Measurements from ENCODE around the gene TRAF3. TPM values are rescaled to one million over a fixed set of nuclear protein-coding genes. Genes with fewer than 3 reads are reported as not detected.

Gene TRAF3
- total RNA-seq, 2 experiments from 2014 or later = 39.1 to 40.2 TPM

DNA sequence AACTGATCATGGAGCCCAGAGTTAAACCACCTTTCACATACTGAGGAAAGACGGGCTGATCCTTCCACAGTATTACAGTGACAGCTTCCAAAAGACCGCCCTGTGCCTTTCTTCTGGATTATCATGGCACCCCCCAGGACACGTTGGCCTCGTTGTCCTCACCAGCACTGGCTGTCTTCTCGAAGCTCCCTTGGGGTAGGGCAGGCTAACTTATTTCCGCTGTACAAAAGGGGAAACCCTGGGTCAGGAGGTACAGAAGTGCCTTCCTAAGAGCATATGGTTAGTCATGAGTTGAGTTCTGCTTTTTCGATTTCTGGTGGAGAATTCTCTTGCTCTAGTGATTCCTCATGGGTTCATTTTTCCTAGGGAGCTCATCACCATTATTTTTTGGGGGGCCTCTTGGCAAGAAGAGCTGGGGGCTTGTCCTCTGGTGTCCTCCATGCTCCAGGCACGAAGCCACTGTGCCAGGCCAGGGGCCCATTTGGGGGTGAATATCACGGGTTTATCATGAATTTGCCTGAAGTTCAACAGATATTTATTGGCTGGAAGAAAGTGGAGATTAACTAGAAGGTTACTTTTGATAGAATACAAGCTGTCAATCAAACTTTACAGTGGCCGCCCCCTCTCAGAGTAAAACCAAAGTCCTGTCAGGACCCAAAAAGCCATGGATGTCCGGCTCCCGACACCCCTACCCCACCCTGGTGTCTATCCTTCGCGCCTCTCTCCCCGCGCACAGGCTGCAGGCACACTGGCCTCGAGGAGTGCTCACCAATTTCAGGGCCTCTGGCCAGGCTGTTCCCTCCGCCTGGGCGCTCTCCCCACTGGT, 8.8 kb upstream of the TRAF3 start:
- ChIA-PET CTCF (no interaction called here), POLR2A (interaction anchor here (0.5 to 0.7 kb wide), 2 partner anchors 10 to 180 kb away, joined by 3 read pairs; no protein-coding TSS in a partner anchor)
- Mint-ChIP-seq H3K9me3 (no peaks in the 10 kb centered on the region), H3K4me1 (ENCODE audit: low read depth) (peaks cover 10% of the 10 kb centered on the region), H3K27me3 (no peaks in the 10 kb centered on the region), H3K4me3 (no peak overlapping the region), H3K27ac (no peak overlapping the region), H3K36me3 (ENCODE audit: low read depth) (no peaks in the 10 kb centered on the region)
- intact Hi-C loops (cut with micrococcal nuclease) = no loop called here
- TF ChIP-seq, protein P1, sequence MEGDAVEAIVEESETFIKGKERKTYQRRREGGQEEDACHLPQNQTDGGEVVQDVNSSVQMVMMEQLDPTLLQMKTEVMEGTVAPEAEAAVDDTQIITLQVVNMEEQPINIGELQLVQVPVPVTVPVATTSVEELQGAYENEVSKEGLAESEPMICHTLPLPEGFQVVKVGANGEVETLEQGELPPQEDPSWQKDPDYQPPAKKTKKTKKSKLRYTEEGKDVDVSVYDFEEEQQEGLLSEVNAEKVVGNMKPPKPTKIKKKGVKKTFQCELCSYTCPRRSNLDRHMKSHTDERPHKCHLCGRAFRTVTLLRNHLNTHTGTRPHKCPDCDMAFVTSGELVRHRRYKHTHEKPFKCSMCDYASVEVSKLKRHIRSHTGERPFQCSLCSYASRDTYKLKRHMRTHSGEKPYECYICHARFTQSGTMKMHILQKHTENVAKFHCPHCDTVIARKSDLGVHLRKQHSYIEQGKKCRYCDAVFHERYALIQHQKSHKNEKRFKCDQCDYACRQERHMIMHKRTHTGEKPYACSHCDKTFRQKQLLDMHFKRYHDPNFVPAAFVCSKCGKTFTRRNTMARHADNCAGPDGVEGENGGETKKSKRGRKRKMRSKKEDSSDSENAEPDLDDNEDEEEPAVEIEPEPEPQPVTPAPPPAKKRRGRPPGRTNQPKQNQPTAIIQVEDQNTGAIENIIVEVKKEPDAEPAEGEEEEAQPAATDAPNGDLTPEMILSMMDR (IDR thresholded peaks at IDR 0.05) = no peak
- peak; percentile 25 for DNase-seq
- peak; percentile 85 for ATAC-seq

DNA sequence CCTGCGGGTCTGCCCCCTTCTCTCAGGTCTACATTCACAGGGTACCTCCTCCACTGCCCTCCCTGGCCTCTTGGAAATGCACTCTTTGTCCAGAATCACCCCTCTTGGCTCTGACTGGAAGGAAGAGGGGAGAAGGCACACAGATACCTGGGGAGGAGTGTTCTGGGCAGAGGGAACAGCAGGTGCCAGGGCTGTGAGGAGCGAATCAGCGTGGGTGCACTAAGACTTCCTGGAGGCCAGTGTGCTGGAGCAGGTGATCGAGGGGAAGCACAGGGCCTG, 8.3 kb upstream of the TRAF3 start:
- no peak for ATAC-seq
- intact Hi-C loops (cut with micrococcal nuclease) = no loop called here
- Mint-ChIP-seq H3K4me1 (ENCODE audit: low read depth) (peaks cover 10% of the 10 kb centered on the region), H3K27me3 (no peaks in the 10 kb centered on the region), H3K36me3 (ENCODE audit: low read depth) (no peaks in the 10 kb centered on the region), H3K27ac (no peak overlapping the region), H3K9me3 (no peaks in the 10 kb centered on the region), H3K4me3 (no peak overlapping the region)
- ChIA-PET POLR2A (interaction anchor here (0.7 kb wide), 1 partner anchor 9 kb away, joined by 3 read pairs; no protein-coding TSS in a partner anchor), CTCF (no interaction called here)
- DNase-seq = no peak
- TF ChIP-seq, protein P1 (IDR thresholded peaks at IDR 0.05) = no peak

DNA sequence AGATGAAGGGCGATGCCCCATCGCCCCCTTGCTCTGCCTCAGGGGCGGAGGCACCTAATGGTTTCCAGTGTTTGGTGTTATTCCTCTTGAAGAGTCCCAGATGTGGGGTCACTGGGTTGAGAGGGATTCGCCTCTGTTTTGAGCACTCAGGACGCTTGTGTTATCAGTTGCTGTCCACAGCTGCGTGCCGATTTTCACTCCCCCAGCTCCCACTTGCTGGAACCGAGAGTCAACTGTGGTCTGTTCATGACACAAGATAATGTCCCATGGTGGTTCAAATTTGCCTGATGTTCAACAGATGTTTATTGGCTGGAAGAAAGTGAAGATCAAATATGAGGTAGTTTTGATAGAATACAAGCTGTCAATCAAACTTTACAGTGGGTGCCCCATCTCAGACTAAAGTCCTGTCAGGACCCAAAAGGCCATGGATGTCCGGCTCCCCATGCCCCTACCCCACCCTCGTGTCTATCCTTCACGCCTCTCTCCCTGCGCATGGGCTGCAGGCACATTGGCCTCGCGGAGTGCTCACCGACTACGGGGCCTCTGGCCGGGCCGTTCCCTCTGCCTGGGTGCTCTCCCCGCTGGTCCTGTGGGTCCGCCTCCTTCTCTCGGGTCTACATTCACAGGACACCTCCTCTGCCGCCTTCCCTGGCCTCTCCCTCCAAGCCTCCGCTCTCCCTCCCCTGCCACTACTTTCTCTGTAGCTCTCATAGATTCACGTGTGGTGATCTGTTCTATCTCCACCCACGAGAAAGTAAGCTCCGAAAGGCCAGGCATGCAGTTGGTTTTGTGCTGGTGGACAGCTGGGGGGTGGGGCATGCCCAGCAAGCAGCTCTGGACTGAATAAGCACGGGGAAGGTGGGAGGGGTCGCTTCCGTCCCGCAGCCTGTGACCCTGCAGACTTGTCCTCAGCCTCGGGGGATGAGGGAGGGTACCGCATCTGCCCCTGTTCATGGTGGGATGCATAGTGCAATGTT, 6.8 kb upstream of the TRAF3 start:
- ATAC-seq (no peak), DNase-seq (no peak)
- Mint-ChIP-seq H3K4me1 (ENCODE audit: low read depth) (peaks cover 20% of the 10 kb centered on the region), H3K27ac (no peak overlapping the region), H3K36me3 (ENCODE audit: low read depth) (no peaks in the 10 kb centered on the region), H3K4me3 (no peak overlapping the region), H3K9me3 (no peaks in the 10 kb centered on the region), H3K27me3 (no peaks in the 10 kb centered on the region)
- TF ChIP-seq, protein P1 (IDR thresholded peaks at IDR 0.05) = no peak
- ChIA-PET POLR2A (no interaction called here), CTCF (no interaction called here)
- intact Hi-C loops (cut with micrococcal nuclease) = no loop called here

DNA sequence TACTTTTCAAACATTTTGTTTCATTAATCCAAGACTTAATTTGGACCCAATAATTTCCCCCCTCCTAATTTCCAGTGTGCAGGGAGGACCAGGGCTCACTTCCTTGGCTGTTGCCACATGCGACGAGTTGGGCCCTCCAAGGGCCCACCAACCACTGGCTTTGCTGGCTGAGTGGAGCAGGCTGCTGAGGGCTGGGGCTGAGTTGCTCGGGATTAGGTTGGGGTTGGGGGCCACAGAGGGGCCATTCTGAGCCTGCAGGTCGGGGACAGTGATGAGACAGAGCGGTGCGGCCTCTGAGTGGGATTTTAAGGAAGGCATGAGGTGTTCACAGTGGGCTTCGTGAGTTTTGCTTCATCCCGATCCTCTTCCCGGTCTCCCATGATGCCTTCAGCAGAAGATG, 6.1 kb upstream of the TRAF3 start:
- Mint-ChIP-seq H3K36me3 (ENCODE audit: low read depth) (no peaks in the 10 kb centered on the region), H3K9me3 (no peaks in the 10 kb centered on the region), H3K4me3 (no peak overlapping the region), H3K4me1 (ENCODE audit: low read depth) (peaks cover 26% of the 10 kb centered on the region), H3K27me3 (no peaks in the 10 kb centered on the region), H3K27ac (no peak overlapping the region)
- TF ChIP-seq, protein P1 (IDR thresholded peaks at IDR 0.05) = no peak
- intact Hi-C loops (cut with micrococcal nuclease) = no loop called here
- POLR2A ChIA-PET = no interaction called here
- CTCF ChIA-PET = interaction anchor here (1.2 kb wide), 1 partner anchor 334 kb away, joined by 4 read pairs; no protein-coding TSS in a partner anchor
- ATAC-seq (no peak), DNase-seq (no peak)
